ENCODE data around the gene APEH.

GRCh38 chr3:49681232-49681522 is 7.0 kb downstream of the APEH start:
- TF ChIP-seq, protein P1, sequence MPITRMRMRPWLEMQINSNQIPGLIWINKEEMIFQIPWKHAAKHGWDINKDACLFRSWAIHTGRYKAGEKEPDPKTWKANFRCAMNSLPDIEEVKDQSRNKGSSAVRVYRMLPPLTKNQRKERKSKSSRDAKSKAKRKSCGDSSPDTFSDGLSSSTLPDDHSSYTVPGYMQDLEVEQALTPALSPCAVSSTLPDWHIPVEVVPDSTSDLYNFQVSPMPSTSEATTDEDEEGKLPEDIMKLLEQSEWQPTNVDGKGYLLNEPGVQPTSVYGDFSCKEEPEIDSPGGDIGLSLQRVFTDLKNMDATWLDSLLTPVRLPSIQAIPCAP (CRISPR knock-in tag; IDR thresholded peaks at IDR 0.05; ENCODE audit: borderline replicate concordance), result no peak
- TF ChIP-seq, protein P2, sequence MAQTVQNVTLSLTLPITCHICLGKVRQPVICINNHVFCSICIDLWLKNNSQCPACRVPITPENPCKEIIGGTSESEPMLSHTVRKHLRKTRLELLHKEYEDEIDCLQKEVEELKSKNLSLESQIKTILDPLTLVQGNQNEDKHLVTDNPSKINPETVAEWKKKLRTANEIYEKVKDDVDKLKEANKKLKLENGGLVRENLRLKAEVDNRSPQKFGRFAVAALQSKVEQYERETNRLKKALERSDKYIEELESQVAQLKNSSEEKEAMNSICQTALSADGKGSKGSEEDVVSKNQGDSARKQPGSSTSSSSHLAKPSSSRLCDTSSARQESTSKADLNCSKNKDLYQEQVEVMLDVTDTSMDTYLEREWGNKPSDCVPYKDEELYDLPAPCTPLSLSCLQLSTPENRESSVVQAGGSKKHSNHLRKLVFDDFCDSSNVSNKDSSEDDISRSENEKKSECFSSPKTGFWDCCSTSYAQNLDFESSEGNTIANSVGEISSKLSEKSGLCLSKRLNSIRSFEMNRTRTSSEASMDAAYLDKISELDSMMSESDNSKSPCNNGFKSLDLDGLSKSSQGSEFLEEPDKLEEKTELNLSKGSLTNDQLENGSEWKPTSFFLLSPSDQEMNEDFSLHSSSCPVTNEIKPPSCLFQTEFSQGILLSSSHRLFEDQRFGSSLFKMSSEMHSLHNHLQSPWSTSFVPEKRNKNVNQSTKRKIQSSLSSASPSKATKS (CRISPR knock-in tag; IDR thresholded peaks at IDR 0.05), result no peak
- no peak for TF ChIP-seq NBN (IDR thresholded peaks at IDR 0.05; ENCODE audit: low read depth)
- TF ChIP-seq, protein P3, sequence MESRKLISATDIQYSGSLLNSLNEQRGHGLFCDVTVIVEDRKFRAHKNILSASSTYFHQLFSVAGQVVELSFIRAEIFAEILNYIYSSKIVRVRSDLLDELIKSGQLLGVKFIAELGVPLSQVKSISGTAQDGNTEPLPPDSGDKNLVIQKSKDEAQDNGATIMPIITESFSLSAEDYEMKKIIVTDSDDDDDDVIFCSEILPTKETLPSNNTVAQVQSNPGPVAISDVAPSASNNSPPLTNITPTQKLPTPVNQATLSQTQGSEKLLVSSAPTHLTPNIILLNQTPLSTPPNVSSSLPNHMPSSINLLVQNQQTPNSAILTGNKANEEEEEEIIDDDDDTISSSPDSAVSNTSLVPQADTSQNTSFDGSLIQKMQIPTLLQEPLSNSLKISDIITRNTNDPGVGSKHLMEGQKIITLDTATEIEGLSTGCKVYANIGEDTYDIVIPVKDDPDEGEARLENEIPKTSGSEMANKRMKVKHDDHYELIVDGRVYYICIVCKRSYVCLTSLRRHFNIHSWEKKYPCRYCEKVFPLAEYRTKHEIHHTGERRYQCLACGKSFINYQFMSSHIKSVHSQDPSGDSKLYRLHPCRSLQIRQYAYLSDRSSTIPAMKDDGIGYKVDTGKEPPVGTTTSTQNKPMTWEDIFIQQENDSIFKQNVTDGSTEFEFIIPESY (CRISPR knock-in tag; IDR thresholded peaks at IDR 0.05), result no peak
- TF ChIP-seq ARNT (IDR thresholded peaks at IDR 0.05), result no peak
- TF ChIP-seq ZFP36 (IDR thresholded peaks at IDR 0.05; ENCODE audit: low read depth, low read length, partially characterized antibody), result no peak
- TF ChIP-seq EP300 (IDR thresholded peaks at IDR 0.05; ENCODE audit: low read length), result no peak
- TF ChIP-seq SOX6 (IDR thresholded peaks at IDR 0.05), result no peak
- TF ChIP-seq POLR2A (conservative IDR thresholded peaks at IDR 0.05), result no peak
- TF ChIP-seq, protein P4, sequence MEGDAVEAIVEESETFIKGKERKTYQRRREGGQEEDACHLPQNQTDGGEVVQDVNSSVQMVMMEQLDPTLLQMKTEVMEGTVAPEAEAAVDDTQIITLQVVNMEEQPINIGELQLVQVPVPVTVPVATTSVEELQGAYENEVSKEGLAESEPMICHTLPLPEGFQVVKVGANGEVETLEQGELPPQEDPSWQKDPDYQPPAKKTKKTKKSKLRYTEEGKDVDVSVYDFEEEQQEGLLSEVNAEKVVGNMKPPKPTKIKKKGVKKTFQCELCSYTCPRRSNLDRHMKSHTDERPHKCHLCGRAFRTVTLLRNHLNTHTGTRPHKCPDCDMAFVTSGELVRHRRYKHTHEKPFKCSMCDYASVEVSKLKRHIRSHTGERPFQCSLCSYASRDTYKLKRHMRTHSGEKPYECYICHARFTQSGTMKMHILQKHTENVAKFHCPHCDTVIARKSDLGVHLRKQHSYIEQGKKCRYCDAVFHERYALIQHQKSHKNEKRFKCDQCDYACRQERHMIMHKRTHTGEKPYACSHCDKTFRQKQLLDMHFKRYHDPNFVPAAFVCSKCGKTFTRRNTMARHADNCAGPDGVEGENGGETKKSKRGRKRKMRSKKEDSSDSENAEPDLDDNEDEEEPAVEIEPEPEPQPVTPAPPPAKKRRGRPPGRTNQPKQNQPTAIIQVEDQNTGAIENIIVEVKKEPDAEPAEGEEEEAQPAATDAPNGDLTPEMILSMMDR (IDR thresholded peaks at IDR 0.05 in 2 of 3, conservative IDR thresholded peaks at IDR 0.05 in 1 of 3; ENCODE audit: insufficient read depth in 2 of 3, low read depth in 1 of 3, low read length in 3 of 3), result no peak
- TF ChIP-seq KDM1A (IDR thresholded peaks at IDR 0.05), result no peak
- no peak for TF ChIP-seq REST (IDR thresholded peaks at IDR 0.05; ENCODE audit: borderline replicate concordance)
- TF ChIP-seq REST (CRISPR knock-in tag; IDR thresholded peaks at IDR 0.05; ENCODE audit: low read depth), result no peak
- no peak for TF ChIP-seq RAD21 (CRISPR knock-in tag; conservative IDR thresholded peaks at IDR 0.05 in 1 of 2, IDR thresholded peaks at IDR 0.05 in 1 of 2)
